RKO (cell line): Measurements from ENCODE around the gene DNAH12.
A peak's percentile ranks its signal among the peaks of the same experiment; 100 is the strongest.

Experiments
- DNase-seq: peaks from one replicate; pipeline ENCODE4 v3.0.0-alpha.2; 2016; ENCODE audit warnings: low spot score

Gene DNAH12

DNA sequence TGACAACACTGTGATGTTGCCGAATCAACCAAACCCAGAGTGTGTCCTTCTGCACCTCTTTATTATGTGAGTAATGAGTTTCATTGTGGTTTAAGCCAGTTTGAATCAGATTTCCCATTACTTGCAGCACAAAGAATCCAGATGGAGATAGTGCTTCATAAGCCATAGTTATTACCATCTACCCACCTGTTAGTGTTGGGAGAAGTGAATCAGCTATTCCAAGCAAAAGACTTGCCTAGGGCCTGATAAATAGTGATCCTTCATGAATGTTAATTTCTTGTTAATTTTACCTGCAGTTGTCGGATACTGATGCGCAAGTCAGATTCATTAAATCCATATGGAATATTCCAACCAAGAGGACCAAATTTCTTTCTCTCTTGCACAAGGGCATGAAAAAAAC lies 229.9 kb downstream of the DNAH12 start:
- DNase-seq, result no peak

DNA sequence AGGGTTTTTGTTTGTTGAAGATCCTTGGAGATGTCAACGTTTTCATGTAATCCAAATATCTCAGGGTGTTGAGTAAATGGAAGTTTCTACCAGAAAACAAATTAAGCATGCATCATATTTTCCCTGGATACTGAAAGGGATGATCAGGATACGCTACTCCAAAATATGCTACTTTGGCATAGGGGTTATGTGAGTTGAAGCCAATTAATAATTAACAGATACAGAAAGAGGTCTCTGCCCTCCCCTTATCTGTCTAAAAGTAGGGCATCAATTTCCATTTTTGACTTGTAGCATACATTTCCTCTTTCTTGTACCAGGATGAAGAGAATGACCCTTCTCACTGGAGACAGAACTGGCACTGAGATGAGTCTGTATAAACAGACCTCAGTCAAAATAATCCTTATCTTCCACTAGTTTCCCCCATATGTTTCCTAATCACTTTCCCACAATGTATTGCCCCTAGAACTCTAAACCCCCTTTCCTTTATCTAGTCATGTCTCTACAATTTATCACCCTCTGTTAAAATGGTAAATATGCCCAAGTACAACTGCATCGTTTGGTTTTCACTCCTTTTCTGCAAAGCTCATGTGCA lies 234.3 kb downstream of the DNAH12 start:
- DNase-seq, result no peak

DNA sequence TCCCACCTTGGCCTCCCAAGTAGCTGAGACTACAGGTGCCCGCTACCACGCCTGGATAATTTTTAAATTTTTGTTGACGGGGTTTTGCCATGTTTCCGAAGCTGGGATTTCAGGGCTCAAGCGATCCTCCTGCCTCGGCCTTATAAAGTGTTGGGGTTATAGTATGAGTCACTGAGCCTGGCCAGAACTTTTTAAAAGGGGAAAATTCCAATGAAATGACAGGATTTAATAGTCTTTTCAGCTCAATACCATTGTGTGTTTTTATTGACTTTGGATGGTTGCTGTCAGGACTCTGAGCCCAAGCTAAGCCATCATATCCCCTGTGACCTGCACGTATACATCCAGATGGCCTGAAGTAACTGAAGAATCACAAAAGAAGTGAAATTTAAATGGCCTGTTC lies 240.6 kb downstream of the DNAH12 start:
- peak; percentile 11 for DNase-seq

DNA sequence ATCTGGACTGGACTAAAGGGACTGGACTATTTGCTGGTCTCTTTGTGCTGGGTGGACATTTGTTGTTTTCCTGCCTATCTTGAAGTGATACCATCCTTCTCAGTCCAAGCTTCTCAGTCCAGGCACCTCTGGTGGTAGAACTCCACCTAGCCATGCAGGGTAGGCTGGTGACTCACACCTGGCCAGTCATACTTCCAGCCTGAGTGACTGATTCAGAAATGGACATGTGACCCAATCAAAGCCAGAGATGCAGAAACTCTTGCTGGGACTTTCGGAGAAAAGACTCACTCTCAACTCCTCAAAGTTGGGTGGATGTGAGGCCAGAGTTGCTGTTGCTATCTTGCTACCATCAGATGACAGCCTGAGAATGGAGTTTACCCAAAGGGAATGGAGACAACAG lies 246.1 kb downstream of the DNAH12 start:
- DNase-seq, result peak; percentile 83

DNA sequence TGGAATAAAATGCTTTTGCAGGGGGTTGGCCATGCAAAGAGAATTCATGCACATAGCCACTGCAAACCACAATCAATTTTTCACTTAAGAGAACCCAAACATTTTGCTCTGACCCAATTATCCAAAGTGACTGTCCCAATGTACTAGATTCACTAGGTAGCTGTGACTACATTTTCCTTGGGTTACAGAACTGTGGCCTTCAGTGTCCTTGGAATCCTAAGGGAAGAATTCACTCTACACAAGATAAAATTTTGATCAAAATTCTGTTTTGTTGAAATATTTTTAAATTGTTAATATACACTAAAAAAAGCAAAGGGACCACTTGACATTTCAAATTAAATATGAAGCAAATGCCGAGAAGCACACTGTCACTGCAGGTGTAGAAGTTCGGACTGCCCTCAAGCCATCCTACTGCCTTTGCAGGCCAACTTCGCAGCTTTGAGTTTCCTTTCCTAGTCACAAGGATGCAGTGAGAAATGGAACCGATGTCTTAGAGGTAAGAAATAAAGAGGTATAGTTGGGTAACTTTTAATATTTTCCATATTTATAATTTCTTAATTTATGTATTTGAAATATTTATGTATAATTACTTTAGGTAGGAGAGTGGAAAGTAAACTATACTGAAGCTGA lies 251.1 kb downstream of the DNAH12 start:
- no peak for DNase-seq

DNA sequence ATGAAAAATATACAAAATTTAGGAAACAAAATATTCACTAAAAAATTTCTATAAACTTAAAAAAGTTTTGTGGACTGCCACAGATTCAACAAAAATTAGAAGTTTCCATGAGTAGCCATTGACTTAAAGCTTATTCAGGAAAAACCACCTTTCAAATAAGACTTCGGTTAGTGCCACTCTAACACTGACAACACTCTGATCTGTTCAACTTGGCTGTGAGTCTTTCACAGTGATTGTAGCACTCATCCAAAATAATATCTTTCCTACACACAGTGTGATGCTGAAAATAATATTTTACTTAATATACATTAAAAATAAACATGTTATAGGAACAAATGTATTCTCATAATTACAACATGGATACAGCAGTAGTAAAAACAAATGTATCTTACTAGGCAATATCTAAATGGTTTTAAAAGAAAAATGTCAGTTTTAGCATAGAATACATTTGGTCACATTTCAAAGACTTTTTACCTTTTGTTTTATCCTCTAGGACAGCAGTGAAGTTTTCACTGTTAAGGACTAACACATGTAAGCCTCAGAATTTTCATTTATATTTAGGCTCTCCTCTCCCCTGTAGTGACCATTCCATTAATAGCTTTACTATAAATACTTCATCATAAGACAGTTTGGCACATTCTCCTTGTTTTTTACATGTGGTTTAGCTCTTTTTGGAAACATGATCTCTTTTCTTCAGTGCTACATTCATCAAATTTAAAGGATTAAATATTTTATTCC lies 251.8 kb downstream of the DNAH12 start, which contains the start of gene ASB14:
ASB14 (minus strand) TSS at position 527 of the 738 bp plus-strand sequence. CDS start 652 bp downstream, outside the sequence.
- no peak for DNase-seq

DNA sequence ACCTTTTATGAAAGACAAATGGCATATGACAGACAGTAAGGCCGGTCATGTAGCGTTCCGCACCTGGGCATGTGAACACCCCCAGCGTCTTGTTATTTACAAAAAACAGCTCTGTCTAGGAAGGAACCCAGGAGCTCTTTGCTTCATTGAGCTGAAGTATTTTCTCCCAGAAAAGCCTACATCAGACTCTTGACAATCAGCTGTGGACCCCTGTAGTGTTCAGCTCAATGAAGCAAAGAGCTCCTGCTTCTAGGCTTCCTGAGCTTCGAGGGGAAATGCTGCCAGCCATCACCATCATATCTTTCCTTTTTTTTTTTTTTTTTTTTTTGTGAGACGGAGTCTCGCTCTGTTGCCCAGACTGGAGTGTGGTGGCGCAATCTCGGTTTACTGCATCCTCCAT lies 255.7 kb downstream of the DNAH12 start:
- no peak for DNase-seq

DNA sequence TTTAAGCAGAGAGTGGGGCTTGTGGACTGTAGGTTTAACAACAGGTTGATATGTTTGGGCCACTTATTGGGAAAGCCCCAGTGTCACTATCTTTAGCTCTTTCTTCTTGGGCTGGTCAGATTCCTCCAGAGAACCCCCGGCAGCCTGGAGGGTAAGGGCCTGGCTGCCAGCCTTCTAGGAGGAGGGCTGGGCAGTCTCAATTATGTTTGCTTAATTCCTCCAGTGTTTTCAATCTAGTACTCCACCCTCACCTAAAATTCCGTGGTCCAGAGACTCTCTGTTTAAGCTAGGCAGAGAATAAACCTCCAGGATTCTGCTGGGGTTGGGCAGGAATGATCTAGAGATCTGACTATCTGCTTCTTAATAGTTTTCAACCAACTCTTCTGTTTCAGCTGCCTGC lies 256.9 kb downstream of the DNAH12 start:
- DNase-seq, result no peak

DNA sequence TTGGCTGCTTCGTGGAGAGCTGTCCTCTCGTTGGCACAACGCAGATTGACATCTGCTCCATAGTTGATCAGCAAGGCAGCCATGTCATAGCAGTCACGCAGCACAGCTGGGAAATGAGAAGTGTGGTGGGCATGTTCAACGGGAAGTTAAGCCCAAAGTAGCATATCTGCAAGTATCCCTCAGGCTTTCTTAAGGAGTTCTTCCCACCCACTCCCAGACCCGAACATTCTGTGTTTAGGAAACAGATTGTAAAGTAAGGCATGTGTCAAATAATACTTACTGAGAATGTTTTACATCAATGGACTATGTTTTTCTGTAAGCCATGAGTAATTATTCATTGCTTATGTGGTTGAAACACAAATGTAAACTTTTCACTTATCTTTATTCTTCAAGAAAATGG lies 260.8 kb downstream of the DNAH12 start:
- DNase-seq, result no peak

DNA sequence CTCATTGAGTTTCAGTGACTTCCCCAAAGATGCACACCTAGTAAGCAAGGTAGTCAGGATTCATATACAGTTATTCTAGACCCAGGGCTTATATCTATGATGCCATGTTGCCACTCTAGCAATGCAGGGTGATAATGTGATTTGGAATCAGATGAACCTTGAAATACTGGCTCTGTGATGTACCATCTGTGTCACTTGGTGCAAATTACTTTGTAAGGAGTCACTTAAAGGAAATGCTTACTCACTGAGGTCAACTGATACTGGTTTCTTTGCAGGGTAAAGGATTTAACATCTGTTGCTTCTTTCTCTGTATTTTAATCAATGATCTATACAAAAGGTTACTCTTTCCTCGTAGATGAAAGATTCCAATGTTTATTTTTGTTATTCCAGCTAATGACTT lies 262.4 kb downstream of the DNAH12 start:
- peak; percentile 67 for DNase-seq

DNA sequence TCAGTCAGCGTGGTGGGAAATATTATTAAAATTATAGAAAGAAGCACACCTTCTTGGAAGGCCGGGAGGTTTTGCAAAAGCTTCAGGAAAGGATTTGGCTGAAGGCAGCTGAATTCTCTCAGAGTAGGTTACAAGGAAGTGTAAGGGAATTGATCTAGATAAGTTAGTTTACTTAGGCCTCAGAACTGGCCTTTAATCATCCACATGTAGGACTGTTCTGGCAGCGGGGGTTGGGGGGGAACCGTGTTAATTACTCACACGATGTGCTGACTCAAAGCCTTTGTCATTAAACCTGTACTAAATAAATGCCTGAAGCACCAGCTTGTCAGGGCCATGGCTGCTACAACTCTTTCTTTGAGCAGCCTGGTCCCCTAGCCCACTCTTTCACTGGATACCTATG lies 264.5 kb downstream of the DNAH12 start:
- peak; percentile 40 for DNase-seq

DNA sequence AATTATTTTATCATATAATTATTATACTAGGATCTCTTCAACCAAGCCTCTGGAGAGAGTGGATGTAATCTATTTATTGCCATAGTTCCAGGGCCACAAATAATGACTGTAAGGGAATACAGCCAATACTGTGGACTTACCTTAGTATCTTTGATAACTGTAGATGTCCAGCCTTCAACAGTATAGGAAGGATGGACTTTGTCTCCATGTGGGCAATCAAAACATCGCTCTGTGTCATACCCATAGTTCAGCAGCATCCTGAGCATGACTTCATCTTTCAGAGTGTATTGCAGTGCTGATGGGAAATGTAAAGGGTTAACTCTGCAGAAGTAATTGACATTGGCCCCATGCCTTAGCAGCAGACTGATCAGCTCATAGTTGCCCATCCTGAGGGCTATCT lies 265.9 kb downstream of the DNAH12 start:
- no peak for DNase-seq

DNA sequence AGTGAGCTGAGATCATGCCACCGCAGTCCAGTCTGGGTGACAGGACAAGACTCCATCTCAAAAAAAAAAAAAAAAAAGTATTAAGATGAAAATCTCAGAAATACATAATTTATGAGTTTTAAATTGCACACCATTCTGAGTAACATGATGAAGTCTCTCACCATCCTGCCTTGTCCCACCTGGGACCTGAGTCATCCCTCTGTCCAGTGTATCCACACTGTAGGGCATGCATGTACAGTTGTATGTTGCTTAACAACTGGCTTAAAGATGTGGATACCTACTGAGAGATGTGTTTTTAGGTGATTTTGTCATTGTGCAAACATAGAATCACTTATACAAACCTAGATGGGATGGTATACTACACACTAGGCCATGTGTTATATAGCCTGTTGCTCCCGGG lies 268.8 kb downstream of the DNAH12 start:
- DNase-seq, result no peak

DNA sequence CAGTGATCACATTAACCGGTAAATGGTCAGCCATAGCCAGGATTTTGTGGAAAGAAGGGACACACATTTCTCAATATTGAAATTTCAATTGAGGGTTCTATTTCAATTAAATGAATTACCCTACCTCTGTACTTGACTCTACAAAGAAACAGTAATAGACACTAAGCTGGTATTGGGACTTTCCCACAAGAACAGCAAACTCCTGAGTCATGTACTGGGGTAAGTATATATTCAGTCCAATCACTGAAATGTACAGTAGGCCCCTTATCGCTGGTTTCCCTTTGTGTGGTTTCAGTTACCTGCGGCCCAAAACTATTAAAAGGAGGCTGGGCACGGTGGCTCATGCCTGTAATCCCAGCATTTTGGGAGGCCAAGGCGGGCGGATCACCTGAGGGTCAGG lies 269.3 kb downstream of the DNAH12 start:
- no peak for DNase-seq

DNA sequence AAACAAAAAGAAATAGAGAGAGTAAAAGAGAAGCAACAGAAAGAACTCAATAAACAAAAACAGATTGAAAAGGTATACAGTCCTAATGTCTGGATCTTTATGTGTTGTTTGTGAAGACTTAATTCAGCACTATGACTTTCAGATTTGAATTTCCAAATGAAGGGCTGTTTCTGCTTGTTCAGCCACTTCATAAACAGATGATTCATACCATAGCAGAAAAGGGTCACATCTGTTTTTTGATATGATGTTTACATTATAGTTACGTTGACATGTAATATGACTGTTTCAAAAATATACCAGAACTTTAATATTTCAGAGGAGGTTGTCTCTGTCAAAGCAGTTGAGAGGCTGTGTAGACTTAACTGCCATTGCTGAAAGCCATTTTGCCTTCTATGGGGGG lies 275.7 kb downstream of the DNAH12 start:
- DNase-seq, result no peak

DNA sequence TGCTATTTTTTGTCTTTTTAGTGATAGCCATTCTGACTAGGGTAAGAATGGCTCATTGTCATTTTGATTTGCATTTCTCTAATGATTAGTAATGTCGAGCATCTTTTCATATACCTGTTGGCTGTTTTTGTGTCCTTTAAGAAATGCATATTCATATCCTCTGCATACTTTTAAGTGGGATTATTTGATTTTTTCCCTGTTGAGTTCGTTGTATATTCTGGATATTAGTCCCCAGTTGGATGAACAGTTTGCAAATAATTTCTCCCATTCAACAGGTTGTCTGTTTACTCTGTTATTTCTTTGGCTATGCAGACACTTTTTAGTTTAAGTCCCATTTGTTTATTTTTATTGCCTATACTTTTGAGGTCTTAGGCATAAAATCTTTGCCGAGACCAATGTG lies 282.2 kb downstream of the DNAH12 start:
- DNase-seq, result no peak

DNA sequence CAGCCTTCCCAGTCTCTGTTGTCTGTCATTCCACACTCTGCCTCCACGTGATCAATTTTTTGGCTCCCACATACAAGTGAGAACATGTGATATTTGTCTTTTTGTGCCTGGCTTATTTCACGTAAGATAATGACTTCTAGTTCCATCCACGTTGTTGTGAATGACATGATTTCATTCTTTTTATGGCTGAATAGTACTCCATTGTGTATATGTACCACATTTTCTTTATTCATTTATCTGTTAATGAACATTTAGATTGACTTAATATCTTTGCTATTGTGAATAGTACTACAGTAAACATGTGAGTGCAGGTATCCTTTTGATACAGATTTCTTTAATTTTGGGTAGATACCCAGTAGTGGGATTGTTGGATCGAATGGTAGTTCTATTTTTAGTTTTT lies 283.0 kb downstream of the DNAH12 start:
- DNase-seq, result no peak

DNA sequence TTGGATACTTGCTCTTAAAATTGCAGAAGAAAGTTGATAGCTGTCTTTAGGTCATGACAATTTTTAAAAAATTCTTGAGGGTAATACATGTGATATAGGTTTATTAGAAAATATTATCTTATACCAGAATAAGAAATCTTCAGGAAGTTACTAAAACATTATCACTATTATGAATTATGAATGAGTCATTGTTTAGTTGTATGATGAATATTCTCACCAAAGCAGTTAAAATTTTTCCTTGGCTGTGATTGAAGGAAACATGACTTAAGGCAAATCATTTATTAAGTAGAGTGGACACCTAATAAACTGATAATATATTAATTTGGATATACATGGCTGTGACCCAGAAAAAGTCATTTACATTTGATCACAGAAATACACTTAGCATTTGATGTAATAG lies 286.5 kb downstream of the DNAH12 start:
- no peak for DNase-seq

DNA sequence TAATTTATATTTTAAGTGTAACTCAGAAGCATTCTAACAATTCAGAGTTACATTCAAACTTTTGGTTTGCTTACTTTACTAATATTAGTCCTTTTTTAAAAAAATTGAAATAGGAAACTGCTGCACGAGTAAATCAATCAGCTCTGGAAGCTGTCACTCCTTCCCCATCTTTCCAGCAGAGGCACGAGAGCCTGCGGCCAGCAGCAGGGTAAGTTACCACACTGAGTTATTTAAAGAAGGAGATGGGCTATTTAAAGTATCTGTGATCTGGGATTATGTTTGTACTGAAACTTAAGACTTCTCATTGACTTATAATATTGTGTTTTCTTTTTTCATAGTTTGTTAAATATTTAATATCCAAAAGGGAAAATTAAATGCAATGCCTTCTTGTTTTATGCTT lies 287.3 kb downstream of the DNAH12 start:
- no peak for DNase-seq

DNA sequence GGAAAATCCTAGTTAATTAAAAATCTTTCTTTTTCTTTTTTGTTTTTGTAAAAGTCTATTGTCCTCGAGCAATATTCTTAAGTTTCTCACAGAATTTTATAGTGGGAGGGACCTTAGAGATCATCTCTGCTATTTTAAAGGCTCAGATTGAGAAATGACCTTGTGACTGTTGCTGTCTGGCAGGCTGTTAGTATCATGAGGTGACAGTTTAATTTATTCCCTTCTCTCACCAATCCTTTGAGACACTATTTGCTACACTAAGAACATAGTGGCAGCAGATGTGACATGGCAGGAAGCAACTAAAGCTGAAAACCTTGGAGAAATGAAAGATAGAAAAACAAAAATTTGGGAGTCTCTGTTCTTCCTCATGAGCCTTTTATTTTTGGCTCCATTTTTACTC lies 291.7 kb downstream of the DNAH12 start:
- DNase-seq, result no peak

DNA sequence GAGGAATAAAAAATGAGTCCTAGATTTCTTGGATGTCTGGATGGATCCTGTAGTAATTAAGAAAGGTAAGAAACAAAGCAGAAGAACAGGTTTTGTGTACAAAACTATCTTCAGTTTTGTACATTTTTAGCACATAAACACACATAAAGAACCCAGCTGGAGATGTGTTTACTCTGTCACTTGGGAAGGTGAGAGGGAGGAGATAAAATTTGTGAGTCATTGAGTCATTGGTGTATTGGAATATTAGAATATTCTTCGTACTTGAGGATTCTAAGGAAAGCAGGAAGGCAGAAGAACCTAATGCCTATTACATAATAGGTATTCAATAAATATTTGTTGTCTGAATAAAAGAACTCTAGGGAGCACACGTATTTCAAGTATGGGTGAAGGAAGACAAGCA lies 299.2 kb downstream of the DNAH12 start:
- DNase-seq, result no peak
